Sigmoid colon (tissue), 7 donors: ENCODE results near the gene KIAA0232. TPM values are rescaled to one million over a fixed set of nuclear protein-coding genes. Genes with fewer than 3 reads are reported as not detected.

Experiments
- DNase-seq: peaks from one replicate; pipeline ENCODE4 v3.0.0-alpha.2; 2019
- H3K27ac ChIP-seq, 4 donors: fragments of 200-600 bp; sonication (generic); one replicate each; pipeline ENCODE4 v1.5.1; 2016 to 2019; ENCODE audit warnings: mild to moderate bottlenecking in 1 of 4
- H3K27me3 ChIP-seq, 3 donors: fragments of 200-600 bp; sonication (generic); one replicate each; pipeline ENCODE4 v1.5.1; 2019; ENCODE audit warnings: mild to moderate bottlenecking in 1 of 3
- H3K36me3 ChIP-seq, 4 donors: fragments of 200-600 bp; sonication (generic); one replicate each; pipeline ENCODE4 v1.5.1; 2016 to 2019
- H3K4me1 ChIP-seq, 4 donors: fragments of 200-600 bp; sonication (generic); one replicate each; pipeline ENCODE4 v1.5.1; 2017 to 2019
- H3K4me3 ChIP-seq, 4 donors: fragments of 200-600 bp; sonication (generic); one replicate each; pipeline ENCODE4 v1.5.1; 2017 to 2019; ENCODE audit warnings: mild to moderate bottlenecking in 2 of 4, moderate library complexity in 1 of 4
- H3K9me3 ChIP-seq, 4 donors: fragments of 200-600 bp in 3 of 4; sonication (generic) in 3 of 4; one replicate each; pipeline versions ENCODE4 v1.5.1 to v1.6.1; 2013 to 2019
- CTCF ChIP-seq, 4 experiments: fragments of 450-650 bp in 3 of 4; fragments of 200-600 bp in 1 of 4; IDR thresholded peaks; one replicate each; pipeline ENCODE4 v1.5.1; 2016 to 2019; ENCODE audit warnings: antibody characterized with exemption in 4 of 4, mild to moderate bottlenecking in 3 of 4, moderate library complexity in 2 of 4
- EP300 ChIP-seq, 4 donors: sonication (generic); formaldehyde crosslinking; IDR thresholded peaks; one replicate each; pipeline ENCODE4 v1.6.1; 2017; ENCODE audit warnings: antibody characterized with exemption in 4 of 4
- POLR2A ChIP-seq, 2 donors: fragments of 450-650 bp; IDR thresholded peaks; one replicate each; pipeline ENCODE4 v1.6.1; 2016; ENCODE audit warnings: antibody characterized with exemption in 2 of 2, mild to moderate bottlenecking in 2 of 2, moderate library complexity in 2 of 2
- POLR2AphosphoS5 ChIP-seq, 4 donors: sonication (generic); formaldehyde crosslinking; IDR thresholded peaks; one replicate each; pipeline ENCODE4 v1.6.1; 2017; ENCODE audit warnings: antibody characterized with exemption in 4 of 4
- WGBS, 2 donors: extraction: QIAGEN DNeasy Blood & Tissue Kit; methylation state at CpG; one replicate each; pipeline ENCODE4 v1.1.7; 2013; 5-methylcytosine and 5-hydroxymethylcytosine counted together
- intact Hi-C: fragments of 100-400 bp; cut with DNase I; formaldehyde crosslinking; loops from one replicate; pipeline ENCODE4 v1.15.1; 2023
- polyA plus RNA-seq, 3 donors: library from polyadenylated mRNA; stranded (reverse); fragments of 200-250 nt; gene quantifications; one replicate each; pipeline ENCODE4 v1.2.3, GENCODE V29; 2013
- total RNA-seq, 4 donors: library from RNA; depleted of rRNA; stranded (reverse); fragments of >200 nt; gene quantifications; one replicate each; pipeline ENCODE4 v1.1.0, GENCODE V29; 2016
- donor health status: healthy with polysubstance abuse.
- donor health status: Bipolar disorder and iron deficiency.
- donor health status: healthy.

The KIAA0232 gene
- total and polyA plus RNA-seq, 7 donors, result 7.8 to 67.9 (median 23.8) TPM

- peaks cover 0 to 58% (median 22%) of the 10 kb centered on the region in 4 donors for H3K4me1 ChIP-seq
- no peaks in the 10 kb centered on the region for H3K9me3 ChIP-seq
- H3K27ac ChIP-seq, result no peak overlapping the region
- intact Hi-C loops, result no loop called here
- H3K36me3 ChIP-seq, result no peaks in the 10 kb centered on the region
- DNase-seq, result no peak
- H3K4me3 ChIP-seq, result no peak overlapping the region
- no peak for TF ChIP-seq POLR2A (IDR thresholded peaks at IDR 0.05)
- TF ChIP-seq POLR2AphosphoS5 (IDR thresholded peaks at IDR 0.05), result no peak
- no peak for TF ChIP-seq EP300 (IDR thresholded peaks at IDR 0.05)
- no peak for TF ChIP-seq CTCF (IDR thresholded peaks at IDR 0.05)
- H3K27me3 ChIP-seq, result no peaks in the 10 kb centered on the region
- WGBS, 2 donors, result 95 to 98% methylated on average over 2 of the region's 2 CpGs
Observed at GRCh38 chr4:6802626-6803025, 20.1 kb downstream of the KIAA0232 start.

- H3K27me3 ChIP-seq, result no peaks in the 10 kb centered on the region
- intact Hi-C loops, result no loop called here
- DNase-seq, result no peak
- H3K4me1 ChIP-seq, result peaks cover 0 to 58% (median 27%) of the 10 kb centered on the region in 4 donors
- TF ChIP-seq EP300 (IDR thresholded peaks at IDR 0.05) (no peak), POLR2AphosphoS5 (IDR thresholded peaks at IDR 0.05) (no peak), CTCF (IDR thresholded peaks at IDR 0.05) (no peak), POLR2A (IDR thresholded peaks at IDR 0.05) (no peak)
- 87 to 98% methylated on average over 1 of the region's 1 CpG for WGBS, 2 donors
- no peaks in the 10 kb centered on the region for H3K9me3 ChIP-seq
- no peaks in the 10 kb centered on the region for H3K36me3 ChIP-seq
- no peak overlapping the region for H3K27ac ChIP-seq
- H3K4me3 ChIP-seq, result no peak overlapping the region
Observed at GRCh38 chr4:6803246-6803645, 20.7 kb downstream of the KIAA0232 start.

- no peaks in the 10 kb centered on the region for H3K27me3 ChIP-seq
- intact Hi-C loops, result no loop called here
- TF ChIP-seq EP300 (IDR thresholded peaks at IDR 0.05), result no peak
- no peak for TF ChIP-seq POLR2AphosphoS5 (IDR thresholded peaks at IDR 0.05)
- no peak for TF ChIP-seq CTCF (IDR thresholded peaks at IDR 0.05)
- no peak for TF ChIP-seq POLR2A (IDR thresholded peaks at IDR 0.05)
- no peak overlapping the region for H3K27ac ChIP-seq
- no peak overlapping the region for H3K4me3 ChIP-seq
- 24 to 73% methylated on average over 8 of the region's 8 CpGs for WGBS, 2 donors
- no peaks in the 10 kb centered on the region for H3K36me3 ChIP-seq
- peaks cover 0 to 64% (median 35%) of the 10 kb centered on the region in 4 donors for H3K4me1 ChIP-seq
- no peaks in the 10 kb centered on the region for H3K9me3 ChIP-seq
- DNase-seq, result no peak
Observed at GRCh38 chr4:6804082-6804752, 21.7 kb downstream of the KIAA0232 start.

- no peak for DNase-seq
- WGBS, 2 donors, result 82% methylated on average over 5 of the region's 5 CpGs
Observed at GRCh38 chr4:6806924-6807626, 24.5 kb downstream of the KIAA0232 start.

More at GRCh38 chr4:6806924-6807626, 24.5 kb downstream of the KIAA0232 start:
- TF ChIP-seq CTCF (IDR thresholded peaks at IDR 0.05), result no peak
- TF ChIP-seq POLR2A (IDR thresholded peaks at IDR 0.05), result no peak
- no peak for TF ChIP-seq POLR2AphosphoS5 (IDR thresholded peaks at IDR 0.05)
- TF ChIP-seq EP300 (IDR thresholded peaks at IDR 0.05), result no peak
- Histone ChIP-seq H3K4me3 (no peak overlapping the region), H3K9me3 (no peaks in the 10 kb centered on the region), H3K36me3 (no peaks in the 10 kb centered on the region), H3K4me1 (peaks cover 0 to 57% (median 39%) of the 10 kb centered on the region in 4 donors), H3K27me3 (no peaks in the 10 kb centered on the region), H3K27ac (peak overlapping the region; percentile 11 to 58 (median 27))
- intact Hi-C loops, result no loop called here
